Spleen (tissue), 7 donors: ENCODE data around the gene HID1.

Source experiments
- POLR2A ChIP-seq, 3 donors: fragments of 450-650 bp; IDR thresholded peaks; one replicate each; pipeline ENCODE4 v1.5.1; 2017; ENCODE audit warnings: antibody characterized with exemption in 3 of 3, mild to moderate bottlenecking in 1 of 3
- POLR2AphosphoS5 ChIP-seq, 3 donors: sonication (generic); formaldehyde crosslinking; IDR thresholded peaks; one replicate each; pipeline ENCODE4 v1.5.1; 2017; ENCODE audit warnings: antibody characterized with exemption in 3 of 3
- TF ChIP-seq, protein P1 (sequence below), 11 experiments: fragments of 200-600 bp in 7 of 11; fragments of 450-650 bp in 4 of 11; sonication (generic) in 4 of 11; IDR thresholded peaks in 8 of 11; conservative IDR thresholded peaks in 3 of 11; 1 replicate in 7 of 11; 2 replicates in 4 of 11; pipeline versions ENCODE4 v1.4.0 to v1.8.0; 2016 to 2021; ENCODE audit warnings: antibody characterized with exemption in 11 of 11, inconsistent platforms in 4 of 11, mild to moderate bottlenecking in 1 of 11
- donor health status: DM: no; HTN: no; CAD: no; lungs with moderate emphysema.
- donor health status: DM: no; HTN: no; CAD: no.
- donor health status: DM: no; HTN: no; CAD: no.

DNA sequence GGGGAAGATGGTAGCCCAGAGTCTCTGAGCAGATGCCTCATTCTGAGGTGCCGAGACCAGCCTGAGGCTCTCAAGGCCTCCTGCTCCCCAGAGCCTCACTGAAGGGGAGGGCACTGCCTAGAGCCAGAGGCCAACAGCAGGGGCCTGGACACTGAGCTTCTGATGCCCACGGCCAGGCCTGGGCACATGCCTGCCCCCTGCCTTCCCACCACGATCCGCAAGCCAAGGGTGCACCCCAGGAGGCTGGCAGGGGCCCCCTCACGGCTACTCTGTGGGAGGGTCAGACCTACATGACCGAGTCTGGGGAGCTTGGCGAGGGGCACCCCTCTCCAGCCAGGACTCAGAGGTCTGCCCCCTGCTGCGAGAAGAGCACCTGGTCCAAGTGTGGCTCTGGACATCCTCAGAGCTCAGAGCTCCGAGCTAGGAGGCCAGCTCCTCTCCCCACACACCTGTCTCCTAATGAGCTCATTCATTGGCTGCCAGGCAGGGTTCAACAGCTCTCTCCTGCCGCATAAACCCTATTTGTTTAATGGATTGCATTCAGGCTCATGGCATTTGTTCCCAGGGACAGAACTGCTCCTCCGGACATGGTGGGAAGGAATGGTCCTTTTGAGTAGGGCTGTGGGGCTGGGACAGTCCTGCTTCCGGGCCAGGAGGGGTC is 23.0 kb downstream of the HID1 start:
- TF ChIP-seq, protein P1, sequence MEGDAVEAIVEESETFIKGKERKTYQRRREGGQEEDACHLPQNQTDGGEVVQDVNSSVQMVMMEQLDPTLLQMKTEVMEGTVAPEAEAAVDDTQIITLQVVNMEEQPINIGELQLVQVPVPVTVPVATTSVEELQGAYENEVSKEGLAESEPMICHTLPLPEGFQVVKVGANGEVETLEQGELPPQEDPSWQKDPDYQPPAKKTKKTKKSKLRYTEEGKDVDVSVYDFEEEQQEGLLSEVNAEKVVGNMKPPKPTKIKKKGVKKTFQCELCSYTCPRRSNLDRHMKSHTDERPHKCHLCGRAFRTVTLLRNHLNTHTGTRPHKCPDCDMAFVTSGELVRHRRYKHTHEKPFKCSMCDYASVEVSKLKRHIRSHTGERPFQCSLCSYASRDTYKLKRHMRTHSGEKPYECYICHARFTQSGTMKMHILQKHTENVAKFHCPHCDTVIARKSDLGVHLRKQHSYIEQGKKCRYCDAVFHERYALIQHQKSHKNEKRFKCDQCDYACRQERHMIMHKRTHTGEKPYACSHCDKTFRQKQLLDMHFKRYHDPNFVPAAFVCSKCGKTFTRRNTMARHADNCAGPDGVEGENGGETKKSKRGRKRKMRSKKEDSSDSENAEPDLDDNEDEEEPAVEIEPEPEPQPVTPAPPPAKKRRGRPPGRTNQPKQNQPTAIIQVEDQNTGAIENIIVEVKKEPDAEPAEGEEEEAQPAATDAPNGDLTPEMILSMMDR (IDR thresholded peaks at IDR 0.05 in 8 of 11, conservative IDR thresholded peaks at IDR 0.05 in 3 of 11) = no peak
- TF ChIP-seq POLR2A (IDR thresholded peaks at IDR 0.05) = no peak
- no peak for TF ChIP-seq POLR2AphosphoS5 (IDR thresholded peaks at IDR 0.05)
